Testis (tissue), 3 donors: ENCODE results near the gene WAPL. TPM values are rescaled to one million over a fixed set of nuclear protein-coding genes. Genes with fewer than 3 reads are reported as not detected.
A peak's percentile ranks its signal among the peaks of the same experiment; 100 is the strongest.

Source experiments
- DNase-seq: peaks from one replicate; pipeline ENCODE4 v3.0.0-alpha.2; 2019
- H3K27ac ChIP-seq, 2 donors: fragments of 200-600 bp; sonication (generic); one replicate each; pipeline ENCODE4 v1.5.1; 2019
- H3K27me3 ChIP-seq: fragments of 200-600 bp; sonication (generic); one replicate; pipeline ENCODE4 v1.5.1; 2019
- H3K36me3 ChIP-seq: fragments of 200-600 bp; sonication (generic); one replicate; pipeline ENCODE4 v1.5.1; 2017; ENCODE audit warnings: low read depth; ENCODE audit errors: missing control alignments
- H3K4me1 ChIP-seq: fragments of 200-600 bp; sonication (generic); one replicate; pipeline ENCODE4 v1.5.1; 2019
- H3K4me3 ChIP-seq, 2 donors: fragments of 200-600 bp; sonication (generic); one replicate each; pipeline ENCODE4 v1.5.1; 2017 to 2019
- H3K9me3 ChIP-seq: fragments of 200-600 bp; sonication (generic); one replicate; pipeline ENCODE4 v1.5.1; 2017
- POLR2A ChIP-seq: fragments of 450-650 bp; IDR thresholded peaks from one replicate; pipeline ENCODE4 v1.6.1; 2017; ENCODE audit warnings: antibody characterized with exemption, mild to moderate bottlenecking, moderate library complexity
- WGBS, 2 donors: methylation state at CpG; one replicate each; pipeline ENCODE4 v1.1.5; 2018; 5-methylcytosine and 5-hydroxymethylcytosine counted together
- intact Hi-C: fragments of 100-400 bp; cut with DNase I; formaldehyde crosslinking; loops from one replicate; pipeline ENCODE4 v1.15.1; 2023; ENCODE audit warnings: low total_unique reads
- polyA plus RNA-seq: library from polyadenylated mRNA; stranded (reverse); fragments of 350-450 nt; fragmentation: Illumina TruSeq; extraction: RNeasy Lipid Tissue Mini Kit (QIAGEN cat#74804); gene quantifications from one replicate; pipeline ENCODE4 v1.2.3, GENCODE V29; 2014; ENCODE audit warnings: low read depth, low replicate concordance; ENCODE audit not compliant: insufficient read depth
- total RNA-seq, 2 donors: library from RNA; depleted of rRNA; stranded (reverse); fragments of >200 nt; gene quantifications; one replicate each; pipeline ENCODE4 v1.2.3, GENCODE V29; 2016
- TF ChIP-seq, protein P1 (sequence below), 3 experiments: fragments of 450-650 bp in 2 of 3; fragments of 200-600 bp in 1 of 3; sonication (generic) in 1 of 3; IDR thresholded peaks; one replicate each; pipeline ENCODE4 v1.5.1; 2016 to 2019; ENCODE audit warnings: antibody characterized with exemption in 3 of 3, mild to moderate bottlenecking in 2 of 3, moderate library complexity in 1 of 3

The WAPL gene
- total and polyA plus RNA-seq, 3 donors from 2014 or later: 65.7 to 89.8 (median 80.8) TPM

DNA sequence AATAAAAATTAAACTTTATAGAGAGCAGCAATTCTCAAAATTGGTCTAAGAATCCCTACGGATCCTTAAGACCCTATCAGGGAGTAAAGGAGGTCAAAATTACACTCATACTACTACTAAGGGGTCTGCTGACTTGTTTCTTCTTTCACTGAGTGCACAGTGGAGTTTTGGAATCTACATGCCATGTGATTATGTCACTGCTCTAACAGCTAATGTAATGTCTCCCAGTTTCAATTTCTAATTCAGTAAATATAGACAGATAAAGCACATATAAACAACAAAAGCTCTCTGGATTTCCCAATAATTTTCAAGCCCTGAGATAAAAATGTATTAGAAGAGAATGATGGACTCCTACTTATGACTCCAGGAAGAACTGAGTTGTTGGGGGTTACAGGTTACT, 74.6 kb downstream of the WAPL start:
- Histone ChIP-seq H3K36me3 (no peaks in the 10 kb centered on the region), H3K27ac (peak overlapping the region in 1 of 2 donors; percentile 22), H3K4me3 (no peak overlapping the region), H3K27me3 (no peaks in the 10 kb centered on the region), H3K9me3 (no peaks in the 10 kb centered on the region), H3K4me1 (no peaks in the 10 kb centered on the region)
- DNase-seq: no peak
- TF ChIP-seq, protein P1, sequence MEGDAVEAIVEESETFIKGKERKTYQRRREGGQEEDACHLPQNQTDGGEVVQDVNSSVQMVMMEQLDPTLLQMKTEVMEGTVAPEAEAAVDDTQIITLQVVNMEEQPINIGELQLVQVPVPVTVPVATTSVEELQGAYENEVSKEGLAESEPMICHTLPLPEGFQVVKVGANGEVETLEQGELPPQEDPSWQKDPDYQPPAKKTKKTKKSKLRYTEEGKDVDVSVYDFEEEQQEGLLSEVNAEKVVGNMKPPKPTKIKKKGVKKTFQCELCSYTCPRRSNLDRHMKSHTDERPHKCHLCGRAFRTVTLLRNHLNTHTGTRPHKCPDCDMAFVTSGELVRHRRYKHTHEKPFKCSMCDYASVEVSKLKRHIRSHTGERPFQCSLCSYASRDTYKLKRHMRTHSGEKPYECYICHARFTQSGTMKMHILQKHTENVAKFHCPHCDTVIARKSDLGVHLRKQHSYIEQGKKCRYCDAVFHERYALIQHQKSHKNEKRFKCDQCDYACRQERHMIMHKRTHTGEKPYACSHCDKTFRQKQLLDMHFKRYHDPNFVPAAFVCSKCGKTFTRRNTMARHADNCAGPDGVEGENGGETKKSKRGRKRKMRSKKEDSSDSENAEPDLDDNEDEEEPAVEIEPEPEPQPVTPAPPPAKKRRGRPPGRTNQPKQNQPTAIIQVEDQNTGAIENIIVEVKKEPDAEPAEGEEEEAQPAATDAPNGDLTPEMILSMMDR (IDR thresholded peaks at IDR 0.05): no peak
- no peak for TF ChIP-seq POLR2A
- 85 to 86% methylated on average over 1 of the region's 1 CpG for WGBS, 2 donors
- intact Hi-C loops: no loop called here

DNA sequence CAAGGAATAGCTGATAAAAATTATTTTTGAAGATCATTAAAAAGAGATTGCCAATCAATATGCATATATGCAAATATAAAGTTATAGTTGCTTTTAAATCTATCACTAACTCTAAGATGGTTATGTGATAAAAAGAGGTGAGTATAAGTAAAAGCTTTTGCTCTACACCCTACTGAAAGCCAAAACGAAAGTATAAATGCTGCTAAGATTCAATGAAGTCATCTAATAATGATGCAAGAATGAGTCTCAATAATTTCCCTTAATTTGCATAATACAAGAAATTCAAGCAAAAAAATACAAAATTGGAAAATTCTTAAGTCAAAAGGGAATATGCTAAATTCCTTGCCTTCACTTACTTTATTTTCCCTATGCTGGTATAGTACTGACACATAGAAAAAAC, 75.2 kb downstream of the WAPL start:
- DNase-seq: no peak
- H3K9me3 ChIP-seq: no peaks in the 10 kb centered on the region
- WGBS, 2 donors: 80 to 85% methylated on average over 1 of the region's 1 CpG
- intact Hi-C loops: no loop called here
- no peak for TF ChIP-seq POLR2A
- TF ChIP-seq, protein P1 (IDR thresholded peaks at IDR 0.05): no peak
- no peak overlapping the region for H3K27ac ChIP-seq
- H3K4me3 ChIP-seq: no peak overlapping the region
- no peaks in the 10 kb centered on the region for H3K27me3 ChIP-seq
- no peaks in the 10 kb centered on the region for H3K36me3 ChIP-seq
- H3K4me1 ChIP-seq: no peaks in the 10 kb centered on the region

DNA sequence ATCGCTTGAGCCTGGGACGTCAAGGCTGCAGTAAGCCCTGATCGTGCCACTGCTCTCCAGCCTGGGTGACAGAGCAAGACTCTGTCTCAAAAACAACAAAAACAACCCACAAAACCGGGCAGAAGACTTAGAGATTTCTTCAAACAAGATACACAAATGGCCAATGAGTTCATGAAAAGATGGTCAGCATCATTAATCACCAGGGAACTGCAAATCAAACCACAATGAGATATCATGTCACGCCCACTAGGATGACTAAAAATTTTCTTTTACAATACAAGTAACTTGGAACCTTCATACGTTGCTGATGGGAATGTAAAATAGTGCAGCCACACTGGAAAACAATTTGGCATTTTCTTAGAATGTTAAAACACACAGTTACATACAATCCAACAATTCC, 77.7 kb downstream of the WAPL start:
- Histone ChIP-seq H3K4me3 (no peak overlapping the region), H3K27ac (peak overlapping the region in 1 of 2 donors; percentile 23), H3K27me3 (no peaks in the 10 kb centered on the region), H3K9me3 (no peaks in the 10 kb centered on the region), H3K4me1 (no peaks in the 10 kb centered on the region), H3K36me3 (no peaks in the 10 kb centered on the region)
- TF ChIP-seq POLR2A: no peak
- TF ChIP-seq, protein P1 (IDR thresholded peaks at IDR 0.05): no peak
- 69 to 88% methylated on average over 6 of the region's 6 CpGs for WGBS, 2 donors
- DNase-seq: peak; percentile 57
- intact Hi-C loops: no loop called here

DNA sequence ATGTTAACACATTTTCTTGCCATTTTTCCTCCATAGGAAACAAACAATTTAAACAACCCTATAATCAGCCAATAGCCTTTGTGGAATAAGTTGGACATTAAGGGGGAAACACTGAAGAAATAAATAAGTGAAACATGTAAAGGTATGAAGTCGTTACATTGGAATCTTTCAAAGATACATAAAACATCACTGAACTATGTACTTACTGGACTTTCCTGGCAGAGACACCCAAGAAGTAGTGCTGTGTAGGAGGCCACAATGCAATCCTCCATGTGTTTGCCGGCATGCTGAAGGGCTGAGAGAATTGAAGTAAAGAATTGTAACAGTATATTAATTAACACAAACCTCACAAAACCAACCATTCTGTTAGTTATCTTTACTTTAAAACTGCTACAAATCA, 78.5 kb downstream of the WAPL start:
- H3K9me3 ChIP-seq: no peaks in the 10 kb centered on the region
- 56 to 77% methylated on average over 2 of the region's 2 CpGs for WGBS, 2 donors
- no peaks in the 10 kb centered on the region for H3K4me1 ChIP-seq
- no peak overlapping the region for H3K4me3 ChIP-seq
- no peaks in the 10 kb centered on the region for H3K36me3 ChIP-seq
- H3K27ac ChIP-seq: peak overlapping the region in 1 of 2 donors; percentile 4
- TF ChIP-seq POLR2A: no peak
- TF ChIP-seq, protein P1 (IDR thresholded peaks at IDR 0.05): no peak
- H3K27me3 ChIP-seq: no peaks in the 10 kb centered on the region
- DNase-seq: no peak
- intact Hi-C loops: no loop called here
